HepG2 (cell line): ENCODE data around the gene SLC19A3. TPM values are rescaled to one million over a fixed set of nuclear protein-coding genes. Genes with fewer than 3 reads are reported as not detected.

Experiments
- BHLHE40 ChIP-seq: IDR thresholded peaks from 2 replicates; pipeline ENCODE4 v1.6.1; 2011; ENCODE audit warnings: low read length, improper control_type of control experiment
- CHD2 ChIP-seq: IDR thresholded peaks from 2 replicates; pipeline ENCODE4 v1.6.1; 2011; ENCODE audit warnings: low read depth, low read length, improper control_type of control experiment
- HMG20B ChIP-seq: conservative IDR thresholded peaks from 2 replicates; pipeline ENCODE4 v1.6.1; 2016; ENCODE audit warnings: missing genetic modification reagents, missing compliant biosample characterization
- HNF1B ChIP-seq: sonication (generic); formaldehyde crosslinking; IDR thresholded peaks from 2 replicates; pipeline ENCODE4 v1.5.1; 2020; ENCODE audit warnings: mild to moderate bottlenecking, moderate library complexity, missing genetic modification reagents
- JARID2 ChIP-seq: sonication (generic); formaldehyde crosslinking; IDR thresholded peaks from 2 replicates; pipeline ENCODE4 v1.8.1; 2023; ENCODE audit warnings: missing genetic modification reagents, inconsistent platforms; ENCODE audit not compliant: insufficient replicate concordance
- NR3C1 ChIP-seq: sonication (generic); formaldehyde crosslinking; IDR thresholded peaks from 2 replicates; pipeline ENCODE4 v1.4.0; 2020; ENCODE audit warnings: missing genetic modification reagents
- RNF2 ChIP-seq: fragments of 450-650 bp; conservative IDR thresholded peaks from 2 replicates; pipeline ENCODE4 v1.6.1; 2016; ENCODE audit warnings: low read depth
- TARDBP ChIP-seq: sonication (generic); formaldehyde crosslinking; IDR thresholded peaks from 2 replicates; pipeline ENCODE4 v1.8.0; 2022; ENCODE audit warnings: mild to moderate bottlenecking, missing genetic modification reagents
- TFE3 ChIP-seq: IDR thresholded peaks from 2 replicates; pipeline ENCODE4 v1.6.1; 2016
- U2AF2 ChIP-seq: fragments of 200-400 bp; formaldehyde crosslinking; IDR thresholded peaks from 2 replicates; pipeline ENCODE4 v1.6.1; 2017; ENCODE audit warnings: low read depth, mild to moderate bottlenecking, low read length
- ZFP37 ChIP-seq: sonication (generic); formaldehyde crosslinking; IDR thresholded peaks from 2 replicates; pipeline ENCODE4 v1.4.0; 2020; ENCODE audit warnings: missing genetic modification reagents, borderline replicate concordance
- ZFX ChIP-seq: sonication (generic); formaldehyde crosslinking; IDR thresholded peaks from 2 replicates; pipeline ENCODE4 v1.4.0; 2020; ENCODE audit warnings: mild to moderate bottlenecking, low read depth, missing genetic modification reagents, moderate library complexity
- ZNF138 ChIP-seq: sonication (generic); formaldehyde crosslinking; IDR thresholded peaks from 2 replicates; pipeline ENCODE4 v1.5.0; 2020; ENCODE audit warnings: mild to moderate bottlenecking, low read depth, missing genetic modification reagents
- ZNF17 ChIP-seq: sonication (generic); formaldehyde crosslinking; IDR thresholded peaks from 2 replicates; pipeline ENCODE4 v1.5.0; 2020; ENCODE audit warnings: mild to moderate bottlenecking, missing genetic modification reagents
- ZNF180 ChIP-seq: sonication (generic); formaldehyde crosslinking; IDR thresholded peaks from 2 replicates; pipeline ENCODE4 v1.4.0; 2020; ENCODE audit warnings: low read depth, missing genetic modification reagents, borderline replicate concordance
- ZNF207 ChIP-seq: fragments of 450-650 bp; IDR thresholded peaks from 2 replicates; pipeline ENCODE4 v1.6.1; 2016; ENCODE audit warnings: antibody characterized with exemption, borderline replicate concordance
- ZNF224 ChIP-seq: sonication (generic); formaldehyde crosslinking; IDR thresholded peaks from 2 replicates; pipeline ENCODE4 v1.5.0; 2020; ENCODE audit warnings: mild to moderate bottlenecking, missing genetic modification reagents
- ZNF768 ChIP-seq: sonication (generic); formaldehyde crosslinking; IDR thresholded peaks from 2 replicates; pipeline ENCODE4 v1.4.0; 2020; ENCODE audit warnings: missing genetic modification reagents
- ZSCAN31 ChIP-seq: sonication (generic); formaldehyde crosslinking; IDR thresholded peaks from 2 replicates; pipeline ENCODE4 v1.5.0; 2020; ENCODE audit warnings: low read depth, mild to moderate bottlenecking, missing genetic modification reagents
- polyA plus RNA-seq, 8 experiments: library from polyadenylated mRNA; depleted of rRNA in 3 of 8; stranded (reverse) in 7 of 8; unstranded in 1 of 8; fragments of >200 nt; fragmentation: Illumina TruSeq in 4 of 8; extraction: Trizol in 4 of 8; gene quantifications; 2 replicates each; pipeline versions ENCODE4 v1.2.1 to v1.2.3, GENCODE V29; 2011 to 2016; ENCODE audit warnings: low read depth in 4 of 8, missing spikeins in 1 of 8, mixed read lengths in 1 of 8; ENCODE audit not compliant: insufficient read depth in 1 of 8
- total RNA-seq, 5 experiments: library from RNA; depleted of rRNA; stranded (reverse); fragments of >200 nt; fragmentation: Illumina TruSeq; extraction: Trizol; gene quantifications; 2 replicates each; pipeline ENCODE4 v1.2.3, GENCODE V29; 2016; ENCODE audit warnings: low read depth in 1 of 5
- TF ChIP-seq, protein P1 (sequence below): sonication (generic); formaldehyde crosslinking; IDR thresholded peaks from 2 replicates; pipeline ENCODE4 v1.9.0; 2022; ENCODE audit warnings: low read depth, missing genetic modification reagents
- TF ChIP-seq, protein P2 (sequence below): sonication (generic); formaldehyde crosslinking; IDR thresholded peaks from 2 replicates; pipeline ENCODE4 v1.4.0; 2020; ENCODE audit warnings: missing genetic modification reagents

The SLC19A3 gene
- total and polyA plus RNA-seq, 2 of the 13 experiments (the other 11 are each of a cell fraction or from before 2014, with no cell fraction given): 2.3 to 5.2 TPM

DNA sequence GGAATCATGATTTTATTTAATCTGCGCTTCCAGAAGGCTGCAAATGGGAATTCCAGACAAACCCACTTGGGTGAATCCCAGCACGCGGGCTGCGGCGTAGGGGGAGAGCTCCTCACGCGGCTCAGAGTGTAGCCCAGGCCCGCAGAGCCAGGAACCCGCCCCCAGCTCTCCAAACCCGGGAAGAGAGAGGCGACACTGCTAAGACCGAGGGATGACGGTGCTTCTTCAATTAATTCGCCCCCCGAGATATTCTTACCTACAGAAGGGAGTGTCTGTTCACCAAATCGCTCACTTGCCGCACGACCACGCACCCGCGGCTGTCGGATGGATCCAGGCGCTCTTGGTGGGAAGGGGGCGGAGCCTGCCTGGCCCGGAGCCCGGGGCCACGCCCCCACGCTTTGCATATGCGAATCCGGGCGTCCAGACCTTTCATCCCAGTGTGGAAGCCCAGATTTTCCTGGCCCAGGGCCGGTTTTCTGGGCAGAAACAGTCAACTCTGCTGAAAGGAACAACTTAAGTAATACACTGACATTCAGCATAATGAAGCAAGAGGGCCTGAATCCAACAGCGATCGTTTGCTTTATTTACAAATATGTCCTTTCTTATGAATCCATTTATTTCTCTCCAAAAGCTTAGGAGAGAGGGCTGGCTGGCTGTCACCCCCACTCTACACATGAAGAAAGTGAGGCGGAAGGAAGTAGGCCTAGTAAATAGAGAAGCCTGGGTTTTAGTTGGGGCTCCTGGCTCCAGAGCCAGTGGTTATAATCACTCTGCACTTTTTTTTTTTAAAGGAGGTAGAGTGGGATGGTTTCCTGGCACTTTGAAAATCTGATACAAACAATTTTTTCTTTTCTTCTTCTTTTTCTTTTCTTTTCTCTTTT lies at the start of gene SLC19A3 (continued):
- no peak for TF ChIP-seq ZNF207
- TF ChIP-seq ZFP37 (CRISPR knock-in tag): no peak
- TF ChIP-seq TFE3 (CRISPR knock-in tag): no peak
- no peak for TF ChIP-seq JARID2 (CRISPR knock-in tag)
- no peak for TF ChIP-seq ZNF138
- TF ChIP-seq ZSCAN31 (CRISPR knock-in tag): 0 out of 2 replicates have a peak, but pooled peaks have one; percentile 28
- TF ChIP-seq HMG20B (CRISPR knock-in tag): no peak
- peak; percentile 77 for TF ChIP-seq ZFX (CRISPR knock-in tag)
- TF ChIP-seq NR3C1 (CRISPR knock-in tag): no peak
- peak; percentile 58; the same call in 1 of the 2 replicates for TF ChIP-seq ZNF224 (CRISPR knock-in tag)
- peak; percentile 62; the same call in 1 of the 2 replicates for TF ChIP-seq RNF2
- no peak for TF ChIP-seq ZNF17 (CRISPR knock-in tag)
- TF ChIP-seq, protein P1, sequence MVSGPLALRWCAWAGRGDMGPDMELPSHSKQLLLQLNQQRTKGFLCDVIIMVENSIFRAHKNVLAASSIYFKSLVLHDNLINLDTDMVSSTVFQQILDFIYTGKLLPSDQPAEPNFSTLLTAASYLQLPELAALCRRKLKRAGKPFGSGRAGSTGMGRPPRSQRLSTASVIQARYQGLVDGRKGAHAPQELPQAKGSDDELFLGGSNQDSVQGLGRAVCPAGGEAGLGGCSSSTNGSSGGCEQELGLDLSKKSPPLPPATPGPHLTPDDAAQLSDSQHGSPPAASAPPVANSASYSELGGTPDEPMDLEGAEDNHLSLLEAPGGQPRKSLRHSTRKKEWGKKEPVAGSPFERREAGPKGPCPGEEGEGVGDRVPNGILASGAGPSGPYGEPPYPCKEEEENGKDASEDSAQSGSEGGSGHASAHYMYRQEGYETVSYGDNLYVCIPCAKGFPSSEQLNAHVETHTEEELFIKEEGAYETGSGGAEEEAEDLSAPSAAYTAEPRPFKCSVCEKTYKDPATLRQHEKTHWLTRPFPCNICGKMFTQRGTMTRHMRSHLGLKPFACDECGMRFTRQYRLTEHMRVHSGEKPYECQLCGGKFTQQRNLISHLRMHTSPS (CRISPR knock-in tag): no peak
- TF ChIP-seq CHD2: no peak
- TF ChIP-seq ZNF768 (CRISPR knock-in tag): peak; percentile 20; the same call in 1 of the 2 replicates
- TF ChIP-seq TARDBP: no peak
- no peak for TF ChIP-seq U2AF2
- TF ChIP-seq, protein P2, sequence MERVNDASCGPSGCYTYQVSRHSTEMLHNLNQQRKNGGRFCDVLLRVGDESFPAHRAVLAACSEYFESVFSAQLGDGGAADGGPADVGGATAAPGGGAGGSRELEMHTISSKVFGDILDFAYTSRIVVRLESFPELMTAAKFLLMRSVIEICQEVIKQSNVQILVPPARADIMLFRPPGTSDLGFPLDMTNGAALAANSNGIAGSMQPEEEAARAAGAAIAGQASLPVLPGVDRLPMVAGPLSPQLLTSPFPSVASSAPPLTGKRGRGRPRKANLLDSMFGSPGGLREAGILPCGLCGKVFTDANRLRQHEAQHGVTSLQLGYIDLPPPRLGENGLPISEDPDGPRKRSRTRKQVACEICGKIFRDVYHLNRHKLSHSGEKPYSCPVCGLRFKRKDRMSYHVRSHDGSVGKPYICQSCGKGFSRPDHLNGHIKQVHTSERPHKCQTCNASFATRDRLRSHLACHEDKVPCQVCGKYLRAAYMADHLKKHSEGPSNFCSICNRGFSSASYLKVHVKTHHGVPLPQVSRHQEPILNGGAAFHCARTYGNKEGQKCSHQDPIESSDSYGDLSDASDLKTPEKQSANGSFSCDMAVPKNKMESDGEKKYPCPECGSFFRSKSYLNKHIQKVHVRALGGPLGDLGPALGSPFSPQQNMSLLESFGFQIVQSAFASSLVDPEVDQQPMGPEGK (CRISPR knock-in tag): 0 out of 2 replicates have a peak, but pooled peaks have one; percentile 11
- TF ChIP-seq ZNF180 (CRISPR knock-in tag): no peak
- no peak; the same call in 1 of the 2 replicates for TF ChIP-seq HNF1B
- no peak for TF ChIP-seq BHLHE40
